ENCODE measurements around the gene TIPIN.

- TF ChIP-seq CTCF (IDR thresholded peaks at IDR 0.05) (no peak), TCF7L2 (IDR thresholded peaks at IDR 0.05; ENCODE audit: low read depth, low read length) (no peak)
Observed at GRCh38 chr15:66288551-66289185, 67.8 kb downstream of the TIPIN start.
